ENCODE data around the gene TMEM92.

DNA sequence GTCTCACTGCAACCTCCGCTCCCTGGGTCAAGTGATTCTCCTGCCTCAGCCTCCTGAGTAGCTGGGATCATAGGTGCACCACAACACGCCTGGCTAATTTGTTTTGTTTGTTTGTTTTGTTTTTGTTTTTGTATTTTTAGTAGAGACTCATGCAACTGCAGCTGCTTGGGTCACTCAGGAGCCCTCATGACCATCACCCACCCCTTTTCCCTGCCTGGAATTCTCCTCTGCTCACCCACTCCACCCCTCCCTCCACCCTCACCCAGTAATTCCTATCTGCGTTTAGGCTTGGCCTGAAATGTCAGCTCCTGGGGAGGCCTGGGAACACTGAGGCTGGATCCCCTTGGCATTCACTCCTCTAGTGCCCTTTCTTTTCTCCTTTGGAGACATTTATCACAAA, 25.5 kb downstream of the TMEM92 start:
- TF ChIP-seq PKNOX1 (IDR thresholded peaks at IDR 0.05): no peak
- TF ChIP-seq ELF4 (IDR thresholded peaks at IDR 0.05): no peak
- TF ChIP-seq FOXA1 (IDR thresholded peaks at IDR 0.05): no peak

All from HEK293T (cell line).